22Rv1 (cell line): Measurements from ENCODE around the gene LRRTM4.

Experiments
- CTCF ChIP-seq: fragments of 450-650 bp; IDR thresholded peaks from 2 replicates; pipeline ENCODE4 v1.5.1; 2017; ENCODE audit warnings: mild to moderate bottlenecking
- ZFX ChIP-seq: fragments of 450-650 bp; IDR thresholded peaks from 2 replicates; pipeline ENCODE4 v1.6.1; 2017; ENCODE audit warnings: antibody characterized with exemption, borderline replicate concordance

- TF ChIP-seq CTCF (no peak), ZFX (no peak)
Measured at GRCh38 chr2:77513191-77513590, 9.0 kb downstream of the LRRTM4 start.
